Adrenal gland (tissue), 5 donors: ENCODE data around the gene PRKCQ.

Experiments
- CTCF ChIP-seq, 6 experiments: fragments of 450-650 bp in 4 of 6; fragments of 200-600 bp in 2 of 6; sonication (generic) in 1 of 6; IDR thresholded peaks; 1 replicate in 5 of 6; 2 replicates in 1 of 6; pipeline versions ENCODE4 v1.5.1 to v1.8.0; 2016 to 2021; ENCODE audit warnings: antibody characterized with exemption in 6 of 6, mild to moderate bottlenecking in 2 of 6, moderate library complexity in 1 of 6
- POLR2A ChIP-seq, 2 donors: fragments of 450-650 bp; IDR thresholded peaks; one replicate each; pipeline ENCODE4 v1.6.1; 2017; ENCODE audit warnings: antibody characterized with exemption in 2 of 2, mild to moderate bottlenecking in 2 of 2, moderate library complexity in 1 of 2
- donor health status: DM: no; HTN: no; CAD: no.

- TF ChIP-seq CTCF (IDR thresholded peaks at IDR 0.05) (no peak), POLR2A (IDR thresholded peaks at IDR 0.05) (no peak)
Measured at GRCh38 chr10:6583447-6583846, 3.4 kb upstream of the PRKCQ start.
